ENCODE results near the gene CNPY3.
A peak's percentile ranks its signal among the peaks of the same experiment; 100 is the strongest.

Gene CNPY3

DNA sequence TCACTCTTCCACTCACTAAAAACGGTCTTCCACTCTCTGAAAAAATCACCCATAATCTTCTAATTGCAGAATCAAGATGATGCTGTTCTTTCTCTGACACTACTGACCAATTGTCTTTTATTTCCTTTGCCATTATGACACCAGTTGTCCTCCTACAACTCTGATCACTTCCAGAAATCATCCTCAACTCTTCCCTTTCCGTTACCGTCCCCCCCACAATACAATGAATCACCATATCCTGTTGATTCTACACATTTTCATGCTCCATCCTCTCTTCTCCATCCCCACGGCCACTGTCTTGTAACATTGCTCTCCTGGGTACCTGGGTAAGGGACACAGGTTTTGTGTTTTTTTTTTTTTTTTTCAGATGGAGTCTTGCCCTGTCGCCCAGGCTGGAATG, 52.6 kb downstream of the CNPY3 start:
- no peak for DNase-seq (ENCODE audit: low spot score)

DNA sequence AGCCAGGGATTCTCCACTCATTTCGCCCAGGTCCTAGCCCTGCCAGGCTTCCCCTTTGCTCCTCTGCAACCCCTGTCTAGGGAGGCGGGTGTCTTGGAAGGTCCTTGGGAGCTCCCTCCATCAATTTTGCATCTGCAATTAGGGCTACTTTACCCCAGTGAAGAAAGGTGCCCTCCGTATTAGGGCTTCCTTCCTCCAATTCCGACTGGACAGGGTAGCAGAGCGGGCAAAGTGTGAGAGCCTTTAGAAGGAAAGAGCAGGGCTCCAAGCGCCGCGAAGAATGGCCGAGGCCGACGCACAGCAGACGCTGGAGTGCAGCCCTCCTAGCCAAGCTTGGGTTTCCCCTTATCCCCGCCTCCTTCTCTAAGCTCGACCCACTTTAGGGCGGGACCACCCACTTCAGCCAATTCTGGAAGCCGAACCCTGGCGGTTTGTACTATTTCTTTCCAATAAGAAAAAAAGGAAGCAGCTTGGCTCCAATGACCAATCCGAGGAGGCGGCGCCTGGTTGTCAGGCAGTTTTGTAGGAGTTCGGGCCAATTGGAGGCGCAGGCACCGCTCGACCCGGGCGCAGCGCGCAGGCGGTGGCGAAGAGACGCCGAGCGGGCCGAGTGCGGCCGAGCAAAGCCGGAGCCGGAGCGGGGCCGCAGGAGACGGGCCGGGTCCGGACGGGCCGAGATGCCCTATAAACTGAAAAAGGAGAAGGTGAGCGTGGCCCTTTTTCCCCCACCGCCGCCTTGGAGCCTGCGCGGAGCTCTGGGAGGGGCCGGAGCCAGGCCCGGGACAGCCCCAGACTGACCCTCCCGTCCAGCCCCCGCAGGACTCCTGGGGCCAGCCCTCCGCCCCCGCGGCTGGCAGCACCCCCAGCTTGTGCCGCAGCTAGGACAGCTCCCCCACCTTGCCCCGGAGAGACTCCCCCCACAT, 55.0 kb downstream of the CNPY3 start, which contains the start of gene PPP2R5D:
TSS of gene PPP2R5D (plus strand) at position 570 of the 923 bp plus-strand sequence. CDS start at position 678, 108 bp downstream.
- peak; percentile 97 for DNase-seq (ENCODE audit: low spot score)

DNA sequence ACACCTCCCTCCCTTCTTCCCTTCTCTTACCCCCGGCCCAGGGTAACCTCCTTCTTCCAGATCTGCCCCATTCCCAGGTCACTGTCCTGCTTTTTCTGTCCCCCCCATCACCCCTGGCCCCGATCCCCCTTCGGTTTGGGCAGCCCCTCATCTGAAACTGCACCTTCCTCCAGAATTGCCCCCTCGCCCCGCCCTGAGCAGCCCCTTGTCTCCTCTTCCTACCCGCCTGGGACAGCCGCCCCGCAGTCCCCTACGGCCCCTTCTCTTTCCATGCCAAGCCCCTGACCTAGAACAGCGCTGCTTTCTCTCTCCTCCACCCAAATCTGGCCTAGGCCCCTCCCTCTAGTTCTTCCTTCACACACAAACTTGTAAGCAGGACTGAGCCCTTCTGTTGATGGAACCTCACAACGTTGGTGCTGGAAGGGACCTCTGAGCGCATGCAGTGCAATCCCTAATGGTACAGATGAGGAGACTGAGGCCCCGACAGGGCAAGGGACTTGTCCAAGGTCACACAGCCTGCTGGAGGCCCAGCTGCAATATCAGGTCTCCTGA, 55.7 kb downstream of the CNPY3 start:
- peak; percentile 28 for DNase-seq (ENCODE audit: low spot score)

GRCh38 chr6:42987533-42988451, 58.5 kb downstream of the CNPY3 start:
- DNase-seq (ENCODE audit: low spot score), result no peak

DNA sequence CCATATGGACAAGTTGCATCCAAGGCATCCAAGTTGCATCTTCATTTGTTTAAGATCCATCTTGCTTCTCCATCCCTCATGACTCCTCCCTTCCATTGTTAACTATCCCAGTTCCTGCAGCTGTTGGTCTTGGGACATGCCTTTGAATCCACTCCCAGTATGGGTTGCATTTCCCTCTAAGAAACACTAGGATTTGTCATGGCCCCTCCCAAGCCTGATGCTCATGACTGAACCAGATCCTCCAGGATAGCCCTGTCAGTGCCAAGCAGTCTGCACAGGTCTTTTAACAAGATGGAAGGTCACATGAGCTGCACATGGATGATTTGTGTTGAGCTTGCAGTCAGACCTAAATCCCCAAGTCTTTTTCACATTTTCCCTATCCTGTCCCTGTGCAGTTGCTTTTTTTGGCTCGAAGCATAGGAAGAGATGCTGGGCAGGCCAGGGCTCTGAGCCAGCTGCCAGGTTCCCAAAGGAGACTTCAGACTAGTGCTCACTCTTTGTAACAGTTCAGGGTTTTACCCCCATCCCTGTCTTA, 59.3 kb downstream of the CNPY3 start:
- DNase-seq (ENCODE audit: low spot score), result peak; percentile 44

Measured in AG20443 (cell line).